GM12878 (cell line): Measurements from ENCODE around the gene SLCO4C1.

Experiments used
- BRCA1 ChIP-seq: IDR thresholded peaks from 2 replicates; pipeline ENCODE4 v1.6.1; 2011; ENCODE audit warnings: low read depth, low read length, improper control_type of control experiment
- CTCF ChIP-seq, 3 experiments: IDR thresholded peaks in 2 of 3; conservative IDR thresholded peaks in 1 of 3; 2 replicates each; pipeline ENCODE4 v1.5.1; 2011; ENCODE audit warnings: low read depth in 3 of 3, low read length in 3 of 3, mild to moderate bottlenecking in 3 of 3, control low read depth in 2 of 3, moderate library complexity in 2 of 3, inconsistent platforms in 1 of 3, mixed read lengths in 1 of 3; ENCODE audit not compliant: control insufficient read depth in 2 of 3, insufficient read depth in 1 of 3; ENCODE audit errors: extremely low read depth in 1 of 3
- GABPA ChIP-seq: IDR thresholded peaks from 2 replicates; pipeline ENCODE4 v1.6.1; 2014; ENCODE audit warnings: antibody characterized with exemption, low read depth, mild to moderate bottlenecking, inconsistent platforms
- MAX ChIP-seq: IDR thresholded peaks from 2 replicates; pipeline ENCODE4 v1.6.1; 2012; ENCODE audit warnings: low read depth, low read length, improper control_type of control experiment
- NBN ChIP-seq: fragments of 450-650 bp; IDR thresholded peaks from 2 replicates; pipeline ENCODE4 v1.6.1; 2016
- POLR2AphosphoS5 ChIP-seq: IDR thresholded peaks from 2 replicates; pipeline ENCODE4 v1.6.1; 2011; ENCODE audit warnings: mild to moderate bottlenecking, low read length, inconsistent platforms
- REST ChIP-seq: IDR thresholded peaks from 2 replicates; pipeline ENCODE4 v1.6.1; 2012; ENCODE audit warnings: mild to moderate bottlenecking, low read depth, low read length
- SMARCA5 ChIP-seq: fragments of 450-650 bp; IDR thresholded peaks from 2 replicates; pipeline ENCODE4 v1.6.1; 2017; ENCODE audit warnings: mild to moderate bottlenecking
- SRF ChIP-seq, 2 experiments: IDR thresholded peaks; 2 replicates each; pipeline ENCODE4 v1.6.1; 2011; ENCODE audit warnings: low read depth in 2 of 2, low read length in 2 of 2, mild to moderate bottlenecking in 1 of 2, moderate library complexity in 1 of 2
- TCF3 ChIP-seq: IDR thresholded peaks from 2 replicates; pipeline ENCODE4 v1.6.1; 2012; ENCODE audit warnings: low read depth, mild to moderate bottlenecking, low read length, borderline replicate concordance; ENCODE audit not compliant: insufficient read depth
- YBX1 ChIP-seq: fragments of 450-650 bp; IDR thresholded peaks from 2 replicates; pipeline ENCODE4 v1.6.1; 2016; ENCODE audit warnings: antibody characterized with exemption
- ZBTB40 ChIP-seq: fragments of 450-650 bp; IDR thresholded peaks from 2 replicates; pipeline ENCODE4 v1.6.1; 2016; ENCODE audit warnings: mild to moderate bottlenecking, moderate library complexity, borderline replicate concordance

- no peak for TF ChIP-seq TCF3
- no peak for TF ChIP-seq CTCF (IDR thresholded peaks at IDR 0.05 in 2 of 3, conservative IDR thresholded peaks at IDR 0.05 in 1 of 3; ENCODE audit: control insufficient read depth in 2 of 3, extremely low read depth in 1 of 3, insufficient read depth in 1 of 3, low read depth in 3 of 3, low read length in 3 of 3)
- no peak for TF ChIP-seq ZBTB40
- no peak for TF ChIP-seq POLR2AphosphoS5
- no peak for TF ChIP-seq SMARCA5
- TF ChIP-seq SRF (IDR thresholded peaks at IDR 0.05; ENCODE audit: low read depth in 2 of 2, low read length in 2 of 2) = no peak
- no peak for TF ChIP-seq GABPA
- no peak for TF ChIP-seq MAX
- no peak for TF ChIP-seq BRCA1
- no peak for TF ChIP-seq YBX1
- TF ChIP-seq NBN = no peak
- no peak for TF ChIP-seq REST
Observed at GRCh38 chr5:102288630-102289029, 7.5 kb downstream of the SLCO4C1 start.
